Measurements from ENCODE around the gene LRTM2. TPM values are rescaled to one million over a fixed set of nuclear protein-coding genes. Genes with fewer than 3 reads are reported as not detected.

LRTM2 gene
- polyA plus RNA-seq, 1 donor (not counting 4 experiments of a cell fraction or from before 2014, with no cell fraction given), result not detected

- Histone ChIP-seq H3K9me3 (ENCODE audit: control insufficient read depth, low read depth, low read length) (peaks cover 10% of the 10 kb centered on the region), H3K4me1 (ENCODE audit: control insufficient read depth, extremely low read depth, insufficient read depth, low read length) (no peaks in the 10 kb centered on the region), H3K4me2 (ENCODE audit: control insufficient read depth, extremely low read depth, insufficient read depth, low read depth, low read length) (no peak overlapping the region), H3K27ac (ENCODE audit: control insufficient read depth, insufficient read depth, low read length) (no peak overlapping the region), H3K79me2 (ENCODE audit: control insufficient read depth, insufficient read depth, low read length) (no peaks in the 10 kb centered on the region), H3K9ac (ENCODE audit: control insufficient read depth, extremely low read depth, insufficient read depth, low read length) (no peak overlapping the region), H2AFZ (ENCODE audit: control insufficient read depth, low read length) (no peak overlapping the region), H3K9me1 (ENCODE audit: control insufficient read depth, extremely low read depth, insufficient read depth, low read length) (no peaks in the 10 kb centered on the region), H3K36me3 (ENCODE audit: control insufficient read depth in 2 of 2, extremely low read depth in 1 of 2, insufficient read depth in 2 of 2, low read length in 2 of 2) (no peaks in the 10 kb centered on the region), H3K4me3 (ENCODE audit: control insufficient read depth in 2 of 3, extremely low read depth in 1 of 3, insufficient read depth in 2 of 3, low read depth in 1 of 3, low read length in 3 of 3) (no peak overlapping the region), H3K27me3 (ENCODE audit: control insufficient read depth, extremely low read depth, insufficient read depth, low read length) (peaks cover 6% of the 10 kb centered on the region), H4K20me1 (ENCODE audit: control insufficient read depth, extremely low read depth, insufficient read depth, low read length) (no peaks in the 10 kb centered on the region)
- FAIRE-seq (no peak), DNase-seq (ENCODE audit: low read depth, low spot score) (no peak)
- TF ChIP-seq CTCF (optimal IDR thresholded peaks at IDR 0.05 in 1 of 3, IDR thresholded peaks at IDR 0.05 in 1 of 3, conservative IDR thresholded peaks at IDR 0.05 in 1 of 3; ENCODE audit: extremely low read depth in 1 of 3, insufficient read depth in 2 of 3, low read length in 3 of 3) (no peak), EZH2 (IDR thresholded peaks at IDR 0.05; ENCODE audit: low read length) (no peak)
- dilution Hi-C loops (cut with MboI; ENCODE audit: extremely low pct_ligation_motif_present, low sequenced_read_pairs), result no loop called here
These were observed 37.5 kb downstream of the LRTM2 start for GRCh38 chr12:1857821-1858220.

GRCh38 chr12:1858456-1858855 is 38.1 kb downstream of the LRTM2 start:
- H3K27me3 ChIP-seq (ENCODE audit: control insufficient read depth, extremely low read depth, insufficient read depth, low read length), result peaks cover 6% of the 10 kb centered on the region
- no peak for TF ChIP-seq CTCF (optimal IDR thresholded peaks at IDR 0.05 in 1 of 3, IDR thresholded peaks at IDR 0.05 in 1 of 3, conservative IDR thresholded peaks at IDR 0.05 in 1 of 3; ENCODE audit: extremely low read depth in 1 of 3, insufficient read depth in 2 of 3, low read length in 3 of 3)
- no peak for TF ChIP-seq EZH2 (IDR thresholded peaks at IDR 0.05; ENCODE audit: low read length)

More at GRCh38 chr12:1858456-1858855, 38.1 kb downstream of the LRTM2 start:
- H3K9me3 ChIP-seq (ENCODE audit: control insufficient read depth, low read depth, low read length), result peaks cover 10% of the 10 kb centered on the region
- no peaks in the 10 kb centered on the region for H3K36me3 ChIP-seq (ENCODE audit: control insufficient read depth in 2 of 2, extremely low read depth in 1 of 2, insufficient read depth in 2 of 2, low read length in 2 of 2)
- H3K4me1 ChIP-seq (ENCODE audit: control insufficient read depth, extremely low read depth, insufficient read depth, low read length), result no peaks in the 10 kb centered on the region
- dilution Hi-C loops (cut with MboI; ENCODE audit: extremely low pct_ligation_motif_present, low sequenced_read_pairs), result no loop called here
- H3K27ac ChIP-seq (ENCODE audit: control insufficient read depth, insufficient read depth, low read length), result no peak overlapping the region
- DNase-seq (ENCODE audit: low read depth, low spot score), result no peak
- H3K9ac ChIP-seq (ENCODE audit: control insufficient read depth, extremely low read depth, insufficient read depth, low read length), result no peak overlapping the region
- no peak for FAIRE-seq
- H3K4me2 ChIP-seq (ENCODE audit: control insufficient read depth, extremely low read depth, insufficient read depth, low read depth, low read length), result no peak overlapping the region
- H3K9me1 ChIP-seq (ENCODE audit: control insufficient read depth, extremely low read depth, insufficient read depth, low read length), result no peaks in the 10 kb centered on the region
- no peaks in the 10 kb centered on the region for H3K79me2 ChIP-seq (ENCODE audit: control insufficient read depth, insufficient read depth, low read length)
- H3K4me3 ChIP-seq (ENCODE audit: control insufficient read depth in 2 of 3, extremely low read depth in 1 of 3, insufficient read depth in 2 of 3, low read depth in 1 of 3, low read length in 3 of 3), result no peak overlapping the region
- H4K20me1 ChIP-seq (ENCODE audit: control insufficient read depth, extremely low read depth, insufficient read depth, low read length), result no peaks in the 10 kb centered on the region
- H2AFZ ChIP-seq (ENCODE audit: control insufficient read depth, low read length), result no peak overlapping the region
